ENCODE results near the gene TEX29.

TEX29 gene

DNA sequence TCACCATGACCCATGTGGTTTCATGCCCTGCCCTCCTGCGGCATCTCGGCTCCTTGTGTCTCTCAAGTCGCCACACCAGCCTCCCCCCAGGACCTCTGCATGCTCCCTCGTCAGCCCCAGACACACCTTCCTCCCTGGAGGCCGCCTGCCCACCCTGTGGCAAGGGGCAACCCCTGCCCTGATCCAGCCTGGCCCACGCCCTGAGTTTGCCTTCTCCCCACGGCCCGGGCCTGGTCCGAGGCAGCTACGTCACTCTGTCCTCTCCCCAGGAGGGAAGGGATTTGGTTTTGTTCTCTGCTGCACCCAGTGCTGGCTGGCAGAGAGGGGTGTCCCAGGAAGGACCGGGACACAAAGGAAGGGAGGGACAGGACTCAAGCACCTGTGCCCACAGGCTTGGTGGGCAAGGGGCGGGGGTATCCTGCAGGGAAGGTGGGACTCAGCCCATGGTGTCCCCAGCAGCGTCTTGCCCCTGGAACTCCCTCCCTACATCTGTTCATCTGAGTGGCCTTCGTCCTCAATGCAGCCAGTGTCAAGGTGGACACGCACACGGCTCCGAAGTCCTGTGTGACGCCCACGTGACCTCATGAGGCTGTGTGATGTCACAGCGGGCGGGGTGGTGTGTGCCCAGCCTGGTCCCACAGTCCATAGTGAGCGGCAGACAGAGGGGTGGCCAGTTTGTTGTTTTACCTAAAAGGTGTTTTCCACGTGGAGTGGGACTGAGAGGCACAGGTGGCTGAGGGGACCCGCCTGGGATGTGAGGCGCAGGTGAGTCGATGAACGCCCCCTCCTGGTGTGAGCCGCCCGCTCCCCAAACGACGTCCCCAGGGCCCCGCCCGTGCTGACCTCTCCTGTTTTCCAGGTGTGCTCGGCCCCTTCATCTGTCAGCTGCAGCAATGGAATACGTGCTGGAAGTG lies at the start of gene TEX29:
TEX29 (plus strand) TSS at position 645 of the 914 bp plus-strand sequence; CDS start at position 894, 249 bp downstream.
- no peak for DNase-seq (ENCODE audit: low spot score)

DNA sequence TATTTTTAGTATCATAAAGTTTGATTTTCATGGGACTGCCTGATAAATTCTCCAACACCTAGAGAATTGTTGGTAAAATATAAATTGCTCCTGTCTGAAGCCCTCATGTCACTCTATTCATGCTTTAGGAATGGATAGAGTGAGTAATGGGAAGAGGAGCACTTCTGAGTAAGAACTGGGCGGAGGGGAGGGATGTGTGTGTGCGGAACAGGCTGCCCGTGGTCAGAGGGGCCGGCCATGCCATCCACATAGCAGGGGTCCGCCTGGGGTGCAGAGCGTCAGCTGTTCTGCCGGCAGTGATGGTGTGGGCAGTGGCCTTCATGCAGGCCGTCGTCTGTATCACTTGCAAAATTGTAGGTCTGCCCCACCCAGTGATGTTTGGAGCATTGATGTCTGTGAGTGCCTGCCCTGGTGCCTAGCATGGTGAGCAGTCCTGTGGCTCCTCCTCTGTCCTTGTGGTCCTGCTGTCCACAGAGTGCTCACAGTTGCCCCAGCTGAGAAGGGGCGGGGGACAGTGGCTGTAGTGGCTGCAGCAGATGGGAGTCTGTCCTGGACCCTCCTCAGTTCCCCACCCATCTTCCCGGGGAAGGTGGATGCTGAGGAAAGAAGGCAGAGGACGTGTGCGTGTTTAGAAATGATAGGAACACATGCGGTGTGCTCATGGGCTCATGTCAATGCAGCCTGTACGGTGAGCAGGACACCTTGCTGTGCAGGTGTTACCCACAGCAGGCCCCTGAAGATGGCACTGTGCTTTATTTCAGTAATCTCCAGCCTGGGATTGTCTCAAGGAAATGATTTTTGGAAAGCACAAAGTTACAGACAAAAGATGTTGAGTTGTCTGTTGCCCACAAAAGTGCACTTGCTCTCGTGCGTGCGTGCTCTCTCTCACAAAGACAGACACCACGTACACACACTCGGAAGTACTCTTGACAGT lies 49.4 kb upstream of the TEX29 start:
- peak; percentile 60 for DNase-seq (ENCODE audit: low spot score)

DNA sequence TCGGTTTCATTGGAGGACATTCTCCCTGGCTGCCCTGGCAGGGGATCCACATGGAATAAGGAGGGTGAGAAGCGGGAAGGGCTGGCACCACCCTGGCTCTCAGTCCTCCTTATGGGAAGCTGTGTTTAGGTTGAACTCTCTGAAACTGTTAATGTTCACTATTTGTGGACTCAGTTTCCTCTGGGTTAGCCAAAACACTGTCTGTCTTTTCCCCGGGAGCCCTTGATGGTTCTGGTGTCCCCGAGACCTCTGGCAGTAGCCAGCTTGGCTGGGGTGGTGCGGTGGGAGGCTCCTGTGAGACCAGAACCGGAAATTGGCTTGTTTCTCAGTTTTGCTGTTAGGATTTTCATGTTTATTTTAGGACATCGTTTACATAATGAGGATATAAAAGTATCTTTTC lies 48.3 kb upstream of the TEX29 start:
- no peak for DNase-seq (ENCODE audit: low spot score)

GRCh38 chr13:111275382-111275781 lies 45.1 kb upstream of the TEX29 start:
- DNase-seq (ENCODE audit: low spot score): no peak

DNA sequence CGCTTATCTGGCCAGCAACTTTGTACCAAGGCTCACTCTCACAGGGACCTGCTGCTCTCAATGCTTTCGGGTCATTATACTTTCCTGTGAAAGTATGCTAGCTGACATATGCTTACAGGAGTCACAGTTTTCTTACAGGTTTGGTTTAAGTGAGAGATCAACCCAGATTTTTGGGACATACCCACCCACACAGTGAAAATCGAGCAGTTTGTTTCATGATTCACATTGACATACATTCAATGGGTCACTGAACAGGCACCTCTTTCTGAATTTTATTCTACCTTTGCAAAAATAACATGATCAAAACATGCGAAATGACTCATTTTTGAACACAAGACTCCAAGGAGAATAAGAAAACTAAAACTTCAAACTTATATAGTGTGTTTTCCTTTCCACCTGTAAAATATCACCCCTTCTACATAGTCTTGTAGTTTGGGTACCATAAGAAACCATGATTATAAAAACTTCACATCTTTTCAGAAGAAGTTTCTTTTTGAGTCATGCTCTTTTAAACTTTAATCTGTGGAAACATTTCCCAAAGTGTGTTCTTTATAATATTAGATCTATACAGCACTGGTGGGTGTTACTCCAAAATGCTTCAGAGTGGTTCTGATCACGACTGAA lies 44.3 kb upstream of the TEX29 start:
- DNase-seq (ENCODE audit: low spot score): no peak

GRCh38 chr13:111278258-111278657 lies 42.2 kb upstream of the TEX29 start:
- DNase-seq (ENCODE audit: low spot score): no peak

GRCh38 chr13:111278743-111279652 lies 41.4 kb upstream of the TEX29 start:
- no peak for DNase-seq (ENCODE audit: low spot score)

DNA sequence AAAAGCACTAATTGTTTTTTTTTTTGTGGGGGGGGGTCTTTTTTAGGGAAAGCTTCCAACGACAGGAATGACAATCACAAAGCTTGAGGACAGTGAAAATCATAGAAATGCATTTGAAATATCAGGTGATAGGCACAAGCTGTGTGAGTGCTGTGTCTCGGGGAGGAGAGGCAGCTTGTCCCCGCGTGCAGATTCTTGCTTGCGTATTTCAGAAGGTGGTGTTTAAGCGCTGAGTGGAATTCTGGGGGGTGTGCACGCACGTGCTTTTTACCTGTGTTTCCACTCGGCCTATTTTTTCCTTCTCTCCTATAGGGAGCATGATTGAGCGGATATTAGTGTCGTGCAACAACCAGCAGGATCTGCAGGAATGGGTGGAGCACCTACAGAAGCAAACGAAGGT lies 40.2 kb upstream of the TEX29 start:
- no peak for DNase-seq (ENCODE audit: low spot score)

GRCh38 chr13:111280681-111281585 lies 39.5 kb upstream of the TEX29 start:
- DNase-seq (ENCODE audit: low spot score): peak; percentile 45

DNA sequence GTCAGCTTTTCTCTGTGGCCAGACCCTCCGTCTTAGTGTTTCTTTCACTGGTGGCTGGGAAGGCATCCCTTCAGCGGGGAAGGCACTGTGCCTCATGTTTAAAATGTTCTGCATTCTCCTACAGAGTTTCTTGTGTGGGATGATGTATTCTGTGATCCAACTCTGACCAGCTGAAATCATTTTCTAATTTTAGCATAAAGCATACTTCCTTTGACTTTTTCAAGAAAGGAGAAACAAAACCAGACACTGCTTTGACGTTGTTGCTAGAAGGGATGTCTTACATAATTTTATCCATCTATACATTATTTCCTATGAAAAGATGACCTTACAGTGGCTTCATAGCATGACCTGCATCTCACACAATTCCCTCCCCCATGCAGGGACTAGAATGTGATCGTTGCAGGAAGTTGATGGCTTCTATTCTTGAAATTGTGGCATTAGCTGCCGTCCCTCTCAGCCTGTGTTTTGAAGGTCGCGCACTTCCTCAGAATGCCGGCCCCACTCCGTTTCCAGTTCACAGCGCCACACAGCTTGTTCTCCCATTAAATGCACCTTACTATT lies 38.6 kb upstream of the TEX29 start:
- DNase-seq (ENCODE audit: low spot score): peak; percentile 40

DNA sequence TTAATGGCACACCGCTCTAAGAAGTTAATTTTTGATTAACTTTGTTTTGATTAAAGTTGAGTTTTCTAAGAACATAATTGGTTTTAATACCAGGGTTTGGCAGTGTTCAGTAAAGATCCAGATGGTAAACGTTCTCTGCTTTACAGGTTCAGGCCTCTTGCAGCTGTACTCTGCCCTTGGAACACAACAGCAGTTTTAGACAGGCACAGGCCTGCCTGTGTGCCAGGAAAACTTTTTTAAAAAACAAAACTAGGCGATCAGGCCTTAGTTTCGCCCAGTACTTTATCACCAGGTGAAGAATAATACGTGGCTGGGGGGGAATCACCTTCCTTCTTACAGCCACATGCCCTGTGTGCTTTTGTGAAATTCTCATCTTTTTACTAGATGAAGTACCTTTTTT lies 38.0 kb upstream of the TEX29 start:
- DNase-seq (ENCODE audit: low spot score): no peak

GRCh38 chr13:111282997-111283396 lies 37.4 kb upstream of the TEX29 start:
- DNase-seq (ENCODE audit: low spot score): no peak

GRCh38 chr13:111283457-111283856 lies 37.0 kb upstream of the TEX29 start:
- no peak for DNase-seq (ENCODE audit: low spot score)

GRCh38 chr13:111283991-111284390 lies 36.5 kb upstream of the TEX29 start:
- peak; percentile 35 for DNase-seq (ENCODE audit: low spot score)

- no peak for DNase-seq (ENCODE audit: low spot score)
These were observed 35.9 kb upstream of the TEX29 start for GRCh38 chr13:111284565-111284964.

DNA sequence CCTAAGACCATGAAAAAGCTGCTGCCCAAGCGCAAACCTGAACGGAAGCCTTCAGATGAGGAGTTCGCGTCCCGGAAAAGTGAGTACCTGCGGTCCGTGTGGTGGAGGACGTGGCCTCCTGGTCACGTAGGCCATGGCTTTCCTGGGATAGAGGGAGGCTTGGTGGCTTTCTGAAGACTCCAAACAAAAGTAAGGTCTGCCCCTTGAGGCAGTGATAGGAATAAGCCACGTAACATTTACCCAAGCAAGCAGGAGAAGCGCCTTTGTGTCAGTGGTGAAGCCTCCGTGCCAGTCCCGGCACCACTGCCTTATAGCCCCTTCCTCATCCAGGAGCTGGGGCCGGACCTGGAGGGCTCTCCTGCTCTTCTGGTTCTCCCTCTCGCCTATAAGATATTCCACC lies 34.3 kb upstream of the TEX29 start:
- DNase-seq (ENCODE audit: low spot score): no peak

DNA sequence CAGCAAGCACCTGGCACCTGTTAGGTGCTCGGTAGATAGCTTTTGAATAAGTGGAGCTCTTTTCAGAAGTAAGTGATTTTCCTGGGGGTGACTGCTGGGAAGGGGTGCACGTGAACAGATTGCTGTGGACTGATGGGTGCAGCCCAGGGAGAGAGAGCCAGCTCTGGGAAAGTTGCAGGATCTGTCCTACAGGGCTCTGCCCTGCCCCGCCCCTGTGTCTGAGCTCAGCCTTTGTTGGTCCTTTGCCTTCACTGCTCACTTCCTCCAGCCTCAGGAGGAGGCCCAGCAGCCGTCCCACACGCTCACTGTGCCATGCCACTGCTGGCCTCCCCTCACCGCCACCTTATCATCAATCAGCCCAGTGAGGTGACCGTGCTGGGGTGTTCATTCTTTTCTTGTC lies 33.7 kb upstream of the TEX29 start:
- no peak for DNase-seq (ENCODE audit: low spot score)

- no peak for DNase-seq (ENCODE audit: low spot score)
These were observed 33.2 kb upstream of the TEX29 start for GRCh38 chr13:111287201-111287600.

DNA sequence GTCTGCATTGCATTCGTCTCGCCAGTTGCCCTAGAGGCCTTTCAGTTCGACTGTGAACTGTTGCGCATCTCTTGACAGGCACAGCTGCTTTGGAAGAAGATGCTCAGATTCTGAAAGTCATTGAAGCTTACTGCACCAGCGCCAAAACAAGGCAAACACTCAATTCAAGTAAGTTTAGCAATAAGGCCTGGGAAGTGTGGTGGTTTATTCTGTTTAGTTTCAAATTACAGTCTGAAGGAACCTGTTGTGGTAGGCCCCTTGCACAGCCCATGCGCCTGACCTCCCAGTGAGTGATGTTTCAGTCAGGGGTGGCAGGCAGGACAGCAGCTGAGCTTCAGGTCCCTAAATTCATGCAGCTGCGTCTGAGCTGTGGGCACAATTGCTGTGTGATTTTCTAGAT lies 32.2 kb upstream of the TEX29 start:
- DNase-seq (ENCODE audit: low spot score): no peak

DNA sequence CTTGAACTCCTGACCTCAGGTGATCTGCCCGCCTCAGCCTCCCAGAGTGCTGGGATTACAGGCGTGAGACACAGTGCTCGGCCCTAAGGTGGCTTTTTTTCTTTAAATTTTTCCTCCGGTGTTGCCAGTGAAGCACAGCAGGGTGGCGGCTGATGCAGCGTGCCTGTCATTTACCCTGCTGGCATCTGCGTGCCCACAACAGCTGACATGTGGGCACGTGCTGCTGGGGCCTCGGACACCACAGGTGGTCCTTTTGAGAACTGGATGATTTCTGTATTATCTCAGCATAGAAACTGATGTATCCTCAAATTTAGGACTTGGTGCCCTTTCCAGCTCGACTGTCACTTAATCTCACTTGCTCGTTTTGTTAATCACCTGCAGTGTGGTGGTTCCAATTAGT lies 31.2 kb upstream of the TEX29 start:
- DNase-seq (ENCODE audit: low spot score): no peak
